Upper lobe of left lung (tissue), 6 donors: ENCODE results near the gene SVOP. TPM values are rescaled to one million over a fixed set of nuclear protein-coding genes. Genes with fewer than 3 reads are reported as not detected.

Experiments
- ATAC-seq, 2 donors: fragments of 200-7000 bp; cut with Tn5 transposase; one replicate each; pipeline ENCODE4 v1.9.1; 2022; ENCODE audit warnings: mild to moderate bottlenecking in 2 of 2, moderate library complexity in 2 of 2; ENCODE audit not compliant: low FRiP score in 2 of 2
- DNase-seq, 2 donors: peaks; one replicate each; pipeline ENCODE4 v3.0.0-alpha.2; 2019 to 2020
- H3K27ac ChIP-seq, 4 donors: fragments of 200-600 bp; sonication (generic); one replicate each; pipeline ENCODE4 v1.5.1; 2016 to 2019
- H3K27me3 ChIP-seq, 4 donors: fragments of 200-600 bp; sonication (generic); one replicate each; pipeline ENCODE4 v1.5.1; 2017 to 2019
- H3K36me3 ChIP-seq, 4 donors: fragments of 200-600 bp; sonication (generic); one replicate each; pipeline ENCODE4 v1.5.1; 2016 to 2019
- H3K4me1 ChIP-seq, 4 donors: fragments of 200-600 bp; sonication (generic); one replicate each; pipeline ENCODE4 v1.5.1; 2018 to 2019
- H3K4me3 ChIP-seq, 4 donors: fragments of 200-600 bp; sonication (generic); one replicate each; pipeline ENCODE4 v1.5.1; 2017 to 2019; ENCODE audit warnings: mild to moderate bottlenecking in 2 of 4, moderate library complexity in 1 of 4
- H3K9me3 ChIP-seq, 4 donors: fragments of 200-600 bp; sonication (generic); one replicate each; pipeline ENCODE4 v1.5.1; 2018 to 2019
- CTCF ChIP-seq, 6 experiments: fragments of 450-650 bp in 4 of 6; fragments of 200-600 bp in 2 of 6; sonication (generic) in 2 of 6; IDR thresholded peaks; one replicate each; pipeline ENCODE4 v1.5.1; 2016 to 2019; ENCODE audit warnings: antibody characterized with exemption in 6 of 6
- EP300 ChIP-seq, 4 donors: sonication (generic); formaldehyde crosslinking; IDR thresholded peaks; one replicate each; pipeline ENCODE4 v1.5.1; 2017; ENCODE audit warnings: antibody characterized with exemption in 4 of 4, control low read depth in 2 of 4
- POLR2A ChIP-seq, 4 donors: fragments of 450-650 bp; IDR thresholded peaks; one replicate each; pipeline ENCODE4 v1.5.1; 2016 to 2017; ENCODE audit warnings: antibody characterized with exemption in 4 of 4, mild to moderate bottlenecking in 2 of 4
- POLR2AphosphoS5 ChIP-seq, 2 donors: sonication (generic); formaldehyde crosslinking; IDR thresholded peaks; one replicate each; pipeline ENCODE4 v1.5.1; 2017; ENCODE audit warnings: antibody characterized with exemption in 2 of 2
- WGBS, 2 donors: methylation state at CpG; one replicate each; pipeline ENCODE4 v1.1.5; 2017 to 2018; 5-methylcytosine and 5-hydroxymethylcytosine counted together
- total RNA-seq, 6 donors: library from RNA; depleted of rRNA in 4 of 6; stranded (reverse); fragments of >200 nt in 4 of 6; gene quantifications; one replicate each; pipeline versions ENCODE4 v1.1.0 to v1.2.1, GENCODE V29; 2016 to 2021
- donor health status: DM: no; HTN: no; CAD: no; lungs with moderate emphysema.
- donor health status: DM: no; HTN: yes; CAD: no; lungs with severe emphysema.

The SVOP gene
- total RNA-seq, 6 donors from 2014 or later = not detected

- no peak for DNase-seq
- H3K4me3 ChIP-seq = no peak overlapping the region
- no peaks in the 10 kb centered on the region for H3K27me3 ChIP-seq
- TF ChIP-seq POLR2A (IDR thresholded peaks at IDR 0.05) (no peak), EP300 (IDR thresholded peaks at IDR 0.05) (no peak), POLR2AphosphoS5 (IDR thresholded peaks at IDR 0.05) (no peak), CTCF (IDR thresholded peaks at IDR 0.05) (no peak)
- ATAC-seq = no peak
- WGBS, 2 donors = 86 to 90% methylated on average over 6 of the region's 6 CpGs
- H3K9me3 ChIP-seq = no peaks in the 10 kb centered on the region
- no peaks in the 10 kb centered on the region for H3K36me3 ChIP-seq
- no peak overlapping the region for H3K27ac ChIP-seq
- H3K4me1 ChIP-seq = no peaks in the 10 kb centered on the region
Observed at GRCh38 chr12:108933949-108934348, 86.9 kb downstream of the SVOP start.

- H3K27ac ChIP-seq = no peak overlapping the region
- no peaks in the 10 kb centered on the region for H3K36me3 ChIP-seq
- WGBS, 2 donors = 91 to 92% methylated on average over 3 of the region's 3 CpGs
- no peak overlapping the region for H3K4me3 ChIP-seq
- no peak for DNase-seq
- H3K9me3 ChIP-seq = no peaks in the 10 kb centered on the region
- TF ChIP-seq POLR2A (IDR thresholded peaks at IDR 0.05) (no peak), CTCF (IDR thresholded peaks at IDR 0.05) (no peak), POLR2AphosphoS5 (IDR thresholded peaks at IDR 0.05) (no peak), EP300 (IDR thresholded peaks at IDR 0.05) (no peak)
- H3K4me1 ChIP-seq = no peaks in the 10 kb centered on the region
- H3K27me3 ChIP-seq = no peaks in the 10 kb centered on the region
- ATAC-seq = no peak
Observed at GRCh38 chr12:108930756-108931155, 90.1 kb downstream of the SVOP start.

- Histone ChIP-seq H3K36me3 (no peaks in the 10 kb centered on the region), H3K9me3 (no peaks in the 10 kb centered on the region), H3K4me1 (no peaks in the 10 kb centered on the region), H3K4me3 (no peak overlapping the region), H3K27me3 (no peaks in the 10 kb centered on the region), H3K27ac (no peak overlapping the region)
- DNase-seq (no peak), ATAC-seq (no peak)
- no peak for TF ChIP-seq POLR2AphosphoS5 (IDR thresholded peaks at IDR 0.05)
- TF ChIP-seq CTCF (IDR thresholded peaks at IDR 0.05) = no peak
- no peak for TF ChIP-seq POLR2A (IDR thresholded peaks at IDR 0.05)
- no peak for TF ChIP-seq EP300 (IDR thresholded peaks at IDR 0.05)
- 27 to 39% methylated on average over 5 of the region's 5 CpGs for WGBS, 2 donors
Observed at GRCh38 chr12:108930155-108930554, 90.7 kb downstream of the SVOP start.

- H3K4me1 ChIP-seq = no peaks in the 10 kb centered on the region
- H3K27ac ChIP-seq = no peak overlapping the region
- WGBS, 2 donors = 93% methylated on average over 8 of the region's 8 CpGs
- no peak for TF ChIP-seq POLR2AphosphoS5 (IDR thresholded peaks at IDR 0.05)
- no peak for TF ChIP-seq POLR2A (IDR thresholded peaks at IDR 0.05)
- TF ChIP-seq CTCF (IDR thresholded peaks at IDR 0.05) = no peak
- no peak for TF ChIP-seq EP300 (IDR thresholded peaks at IDR 0.05)
- no peaks in the 10 kb centered on the region for H3K9me3 ChIP-seq
- DNase-seq (no peak), ATAC-seq (no peak)
- H3K4me3 ChIP-seq = no peak overlapping the region
- no peaks in the 10 kb centered on the region for H3K27me3 ChIP-seq
- H3K36me3 ChIP-seq = no peaks in the 10 kb centered on the region
Observed at GRCh38 chr12:108928695-108929094, 92.2 kb downstream of the SVOP start.

- H3K4me3 ChIP-seq = no peak overlapping the region
- H3K27me3 ChIP-seq = no peaks in the 10 kb centered on the region
- DNase-seq (no peak), ATAC-seq (no peak)
- TF ChIP-seq POLR2A (IDR thresholded peaks at IDR 0.05) (no peak), POLR2AphosphoS5 (IDR thresholded peaks at IDR 0.05) (no peak), EP300 (IDR thresholded peaks at IDR 0.05) (no peak), CTCF (IDR thresholded peaks at IDR 0.05) (no peak)
- no peaks in the 10 kb centered on the region for H3K4me1 ChIP-seq
- no peaks in the 10 kb centered on the region for H3K36me3 ChIP-seq
- no peak overlapping the region for H3K27ac ChIP-seq
- 81 to 86% methylated on average over 3 of the region's 3 CpGs for WGBS, 2 donors
- H3K9me3 ChIP-seq = peaks cover 0 to 7% (median 2%) of the 10 kb centered on the region in 4 donors
Observed at GRCh38 chr12:108922918-108923317, 98.0 kb downstream of the SVOP start.
